Ovary (tissue), 3 donors: ENCODE measurements around the gene BMP8A.

ENCODE experiments used
- CTCF ChIP-seq, 3 donors: fragments of 450-650 bp in 2 of 3; fragments of 200-600 bp in 1 of 3; IDR thresholded peaks; one replicate each; pipeline versions ENCODE4 v1.5.1 to v1.8.0; 2016 to 2022; ENCODE audit warnings: antibody characterized with exemption in 3 of 3, mild to moderate bottlenecking in 1 of 3
- EP300 ChIP-seq: sonication (generic); formaldehyde crosslinking; IDR thresholded peaks from one replicate; pipeline ENCODE4 v1.6.1; 2017; ENCODE audit warnings: antibody characterized with exemption
- POLR2A ChIP-seq: fragments of 450-650 bp; IDR thresholded peaks from one replicate; pipeline ENCODE4 v1.6.1; 2017; ENCODE audit warnings: antibody characterized with exemption, mild to moderate bottlenecking, moderate library complexity
- donor health status: DM: no; HTN: no; CAD: no.

GRCh38 chr1:39441797-39442196 lies 49.6 kb upstream of the BMP8A start:
- TF ChIP-seq CTCF (IDR thresholded peaks at IDR 0.05) = no peak
- no peak for TF ChIP-seq POLR2A
- TF ChIP-seq EP300 = no peak
